Measurements from ENCODE around the gene PDZD7. TPM values are rescaled to one million over a fixed set of nuclear protein-coding genes. Genes with fewer than 3 reads are reported as not detected.

PDZD7 gene
- polyA plus RNA-seq, 1 donor from 2014 or later = 1.5 TPM

DNA sequence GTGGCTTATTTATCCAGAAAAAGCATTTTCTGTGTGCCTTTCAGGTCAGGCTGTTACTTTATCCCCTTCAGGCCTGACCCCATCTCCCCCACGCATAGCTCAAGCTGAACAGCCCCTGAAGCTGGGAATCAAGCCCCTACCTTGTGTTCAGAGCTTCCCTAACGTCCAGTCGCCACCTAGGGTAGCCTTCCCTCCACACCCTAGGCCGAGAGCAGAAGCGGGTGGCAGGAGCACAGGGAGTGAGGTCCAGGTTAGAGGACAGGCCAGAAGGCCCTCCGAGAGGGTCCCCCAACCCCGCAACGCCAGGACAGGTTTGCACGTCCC lies 62.1 kb downstream of the PDZD7 start:
- Histone ChIP-seq H3K9me2 (ENCODE audit: insufficient read depth, low read length) (no peaks in the 10 kb centered on the region), H3K27me3 (ENCODE audit: insufficient read depth, low read depth, low read length) (no peaks in the 10 kb centered on the region), H3K4me3 (ENCODE audit: low read length) (peak overlapping the region; percentile 73), H3K4me2 (ENCODE audit: low read length) (no peak overlapping the region), H4K20me1 (ENCODE audit: insufficient read depth) (no peaks in the 10 kb centered on the region), H3K36me3 (ENCODE audit: insufficient read depth, low read length) (no peaks in the 10 kb centered on the region), H3K27ac (ENCODE audit: low read length) (no peak overlapping the region), H3K9me3 (ENCODE audit: low read length) (no peaks in the 10 kb centered on the region), H3F3A (ENCODE audit: insufficient read depth, low read length, poor library complexity, severe bottlenecking) (no peaks in the 10 kb centered on the region), H3K79me2 (replicated peaks; ENCODE audit: insufficient read depth, low read length) (no peaks in the 10 kb centered on the region), H2AFZ (ENCODE audit: low read depth, low read length) (peak overlapping the region; percentile 56), H3K9ac (ENCODE audit: low read length) (peak overlapping the region; percentile 57)
- no peak for TF ChIP-seq SMC3 (conservative IDR thresholded peaks at IDR 0.05; ENCODE audit: poor library complexity)
- TF ChIP-seq TAF1 (IDR thresholded peaks at IDR 0.05; ENCODE audit: low read depth) = no peak
- TF ChIP-seq EZH2 (IDR thresholded peaks at IDR 0.05; ENCODE audit: borderline replicate concordance, insufficient read depth, low read length, poor library complexity, severe bottlenecking) = no peak
- TF ChIP-seq, protein P1, sequence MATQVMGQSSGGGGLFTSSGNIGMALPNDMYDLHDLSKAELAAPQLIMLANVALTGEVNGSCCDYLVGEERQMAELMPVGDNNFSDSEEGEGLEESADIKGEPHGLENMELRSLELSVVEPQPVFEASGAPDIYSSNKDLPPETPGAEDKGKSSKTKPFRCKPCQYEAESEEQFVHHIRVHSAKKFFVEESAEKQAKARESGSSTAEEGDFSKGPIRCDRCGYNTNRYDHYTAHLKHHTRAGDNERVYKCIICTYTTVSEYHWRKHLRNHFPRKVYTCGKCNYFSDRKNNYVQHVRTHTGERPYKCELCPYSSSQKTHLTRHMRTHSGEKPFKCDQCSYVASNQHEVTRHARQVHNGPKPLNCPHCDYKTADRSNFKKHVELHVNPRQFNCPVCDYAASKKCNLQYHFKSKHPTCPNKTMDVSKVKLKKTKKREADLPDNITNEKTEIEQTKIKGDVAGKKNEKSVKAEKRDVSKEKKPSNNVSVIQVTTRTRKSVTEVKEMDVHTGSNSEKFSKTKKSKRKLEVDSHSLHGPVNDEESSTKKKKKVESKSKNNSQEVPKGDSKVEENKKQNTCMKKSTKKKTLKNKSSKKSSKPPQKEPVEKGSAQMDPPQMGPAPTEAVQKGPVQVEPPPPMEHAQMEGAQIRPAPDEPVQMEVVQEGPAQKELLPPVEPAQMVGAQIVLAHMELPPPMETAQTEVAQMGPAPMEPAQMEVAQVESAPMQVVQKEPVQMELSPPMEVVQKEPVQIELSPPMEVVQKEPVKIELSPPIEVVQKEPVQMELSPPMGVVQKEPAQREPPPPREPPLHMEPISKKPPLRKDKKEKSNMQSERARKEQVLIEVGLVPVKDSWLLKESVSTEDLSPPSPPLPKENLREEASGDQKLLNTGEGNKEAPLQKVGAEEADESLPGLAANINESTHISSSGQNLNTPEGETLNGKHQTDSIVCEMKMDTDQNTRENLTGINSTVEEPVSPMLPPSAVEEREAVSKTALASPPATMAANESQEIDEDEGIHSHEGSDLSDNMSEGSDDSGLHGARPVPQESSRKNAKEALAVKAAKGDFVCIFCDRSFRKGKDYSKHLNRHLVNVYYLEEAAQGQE (IDR thresholded peaks at IDR 0.05; ENCODE audit: borderline replicate concordance) = no peak
- no peak for TF ChIP-seq MXI1 (conservative IDR thresholded peaks at IDR 0.05; ENCODE audit: poor library complexity, severe bottlenecking)
- TF ChIP-seq, protein P2, sequence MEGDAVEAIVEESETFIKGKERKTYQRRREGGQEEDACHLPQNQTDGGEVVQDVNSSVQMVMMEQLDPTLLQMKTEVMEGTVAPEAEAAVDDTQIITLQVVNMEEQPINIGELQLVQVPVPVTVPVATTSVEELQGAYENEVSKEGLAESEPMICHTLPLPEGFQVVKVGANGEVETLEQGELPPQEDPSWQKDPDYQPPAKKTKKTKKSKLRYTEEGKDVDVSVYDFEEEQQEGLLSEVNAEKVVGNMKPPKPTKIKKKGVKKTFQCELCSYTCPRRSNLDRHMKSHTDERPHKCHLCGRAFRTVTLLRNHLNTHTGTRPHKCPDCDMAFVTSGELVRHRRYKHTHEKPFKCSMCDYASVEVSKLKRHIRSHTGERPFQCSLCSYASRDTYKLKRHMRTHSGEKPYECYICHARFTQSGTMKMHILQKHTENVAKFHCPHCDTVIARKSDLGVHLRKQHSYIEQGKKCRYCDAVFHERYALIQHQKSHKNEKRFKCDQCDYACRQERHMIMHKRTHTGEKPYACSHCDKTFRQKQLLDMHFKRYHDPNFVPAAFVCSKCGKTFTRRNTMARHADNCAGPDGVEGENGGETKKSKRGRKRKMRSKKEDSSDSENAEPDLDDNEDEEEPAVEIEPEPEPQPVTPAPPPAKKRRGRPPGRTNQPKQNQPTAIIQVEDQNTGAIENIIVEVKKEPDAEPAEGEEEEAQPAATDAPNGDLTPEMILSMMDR (IDR thresholded peaks at IDR 0.05; ENCODE audit: poor library complexity, severe bottlenecking) = no peak
- TF ChIP-seq RAD21 (conservative IDR thresholded peaks at IDR 0.05) = no peak
- TF ChIP-seq EP300 (conservative IDR thresholded peaks at IDR 0.05; ENCODE audit: poor library complexity, severe bottlenecking) = no peak
- no peak for TF ChIP-seq POLR2AphosphoS5 (IDR thresholded peaks at IDR 0.05)

DNA sequence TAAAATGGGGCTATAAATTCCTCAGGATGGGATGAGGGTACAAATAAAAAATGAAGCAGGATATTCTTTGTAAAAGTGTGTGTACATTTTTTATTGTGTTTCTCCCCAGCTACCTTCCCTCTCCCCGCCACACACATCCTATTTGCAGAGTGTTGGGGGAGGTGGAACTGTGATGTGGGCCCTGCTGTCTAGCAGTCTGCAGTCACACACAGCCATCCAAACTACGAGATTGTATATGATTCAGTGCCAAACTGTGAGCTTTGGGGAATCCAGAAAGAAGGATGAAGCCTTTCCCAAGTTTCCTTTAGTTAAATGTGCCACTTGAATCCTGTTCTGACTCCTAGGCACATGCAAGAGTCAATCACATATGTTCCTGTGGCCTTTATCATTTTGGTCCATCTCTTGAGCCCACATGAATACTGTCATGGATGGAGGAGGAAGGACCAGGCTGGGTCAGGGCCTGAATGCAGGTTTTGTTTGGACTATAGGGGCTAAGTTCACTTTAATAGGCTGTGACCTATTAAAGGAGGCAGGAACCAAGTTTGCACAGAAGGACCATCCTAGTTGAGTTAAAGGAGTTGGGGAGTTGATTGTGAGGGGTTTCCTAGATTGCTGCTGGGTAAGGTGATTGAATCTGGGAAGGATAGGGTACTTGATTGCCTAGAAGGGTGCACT lies 62.7 kb downstream of the PDZD7 start:
- Histone ChIP-seq H3K27me3 (ENCODE audit: insufficient read depth, low read depth, low read length) (no peaks in the 10 kb centered on the region), H3F3A (ENCODE audit: insufficient read depth, low read length, poor library complexity, severe bottlenecking) (no peaks in the 10 kb centered on the region), H3K4me3 (ENCODE audit: low read length) (no peak overlapping the region), H3K9me3 (ENCODE audit: low read length) (no peaks in the 10 kb centered on the region), H4K20me1 (ENCODE audit: insufficient read depth) (no peaks in the 10 kb centered on the region), H3K36me3 (ENCODE audit: insufficient read depth, low read length) (no peaks in the 10 kb centered on the region), H3K9me2 (ENCODE audit: insufficient read depth, low read length) (no peaks in the 10 kb centered on the region), H2AFZ (ENCODE audit: low read depth, low read length) (no peak overlapping the region), H3K79me2 (replicated peaks; ENCODE audit: insufficient read depth, low read length) (no peaks in the 10 kb centered on the region), H3K4me2 (ENCODE audit: low read length) (no peak overlapping the region), H3K9ac (ENCODE audit: low read length) (no peak overlapping the region), H3K27ac (ENCODE audit: low read length) (no peak overlapping the region)
- TF ChIP-seq, protein P2 (IDR thresholded peaks at IDR 0.05; ENCODE audit: poor library complexity, severe bottlenecking) = no peak
- TF ChIP-seq TAF1 (IDR thresholded peaks at IDR 0.05; ENCODE audit: low read depth) (no peak), POLR2AphosphoS5 (IDR thresholded peaks at IDR 0.05) (no peak), SMC3 (conservative IDR thresholded peaks at IDR 0.05; ENCODE audit: poor library complexity) (no peak), EP300 (conservative IDR thresholded peaks at IDR 0.05; ENCODE audit: poor library complexity, severe bottlenecking) (no peak), EZH2 (IDR thresholded peaks at IDR 0.05; ENCODE audit: borderline replicate concordance, insufficient read depth, low read length, poor library complexity, severe bottlenecking) (no peak), MXI1 (conservative IDR thresholded peaks at IDR 0.05; ENCODE audit: poor library complexity, severe bottlenecking) (no peak), RAD21 (conservative IDR thresholded peaks at IDR 0.05) (no peak)
- TF ChIP-seq, protein P1 (IDR thresholded peaks at IDR 0.05; ENCODE audit: borderline replicate concordance) = no peak

All from neural cell (in vitro differentiated cells).